ENCODE results near the gene OR4F15. TPM values are rescaled to one million over a fixed set of nuclear protein-coding genes. Genes with fewer than 3 reads are reported as not detected.

OR4F15 gene
- total and polyA plus RNA-seq, 2 donors (not counting 1 experiment from before 2014, with no cell fraction given): 0.17 TPM; not detected in 1

GRCh38 chr15:101804375-101804774, 7.6 kb upstream of the OR4F15 start:
- Histone ChIP-seq H3K9ac (ENCODE audit: insufficient read depth, low read length) (no peak overlapping the region), H3K4me1 (ENCODE audit: control insufficient read depth, extremely low read depth, insufficient read depth, low read length) (peaks cover 3% of the 10 kb centered on the region), H4K20me1 (ENCODE audit: control insufficient read depth, extremely low read depth, insufficient read depth, low read length) (no peaks in the 10 kb centered on the region), H3K79me2 (ENCODE audit: control insufficient read depth, insufficient read depth, low read length) (no peaks in the 10 kb centered on the region), H2AFZ (ENCODE audit: low read length) (no peak overlapping the region), H3K36me3 (ENCODE audit: control insufficient read depth, insufficient read depth, low read length) (no peaks in the 10 kb centered on the region), H3K9me3 (ENCODE audit: control insufficient read depth, insufficient read depth, low read depth, low read length) (no peaks in the 10 kb centered on the region), H3K27ac (ENCODE audit: insufficient read depth, low read length) (no peak overlapping the region), H3K4me3 (replicated peaks in 1 of 4; ENCODE audit: control extremely low read depth in 1 of 4, insufficient read depth in 1 of 4, low read depth in 3 of 4, low read length in 4 of 4) (no peak overlapping the region), H3K27me3 (ENCODE audit: control insufficient read depth, insufficient read depth, low read length) (no peaks in the 10 kb centered on the region), H3K4me2 (ENCODE audit: extremely low read depth, insufficient read depth, low read length) (no peak overlapping the region)
- TF ChIP-seq CTCF (conservative IDR thresholded peaks at IDR 0.05 in 1 of 2, IDR thresholded peaks at IDR 0.05 in 1 of 2; ENCODE audit: low read depth in 1 of 2, low read length in 2 of 2) (no peak), EZH2 (IDR thresholded peaks at IDR 0.05; ENCODE audit: low read length, missing control alignments) (no peak)
- no peak for DNase-seq (ENCODE audit: low read depth in 2 of 2)

DNA sequence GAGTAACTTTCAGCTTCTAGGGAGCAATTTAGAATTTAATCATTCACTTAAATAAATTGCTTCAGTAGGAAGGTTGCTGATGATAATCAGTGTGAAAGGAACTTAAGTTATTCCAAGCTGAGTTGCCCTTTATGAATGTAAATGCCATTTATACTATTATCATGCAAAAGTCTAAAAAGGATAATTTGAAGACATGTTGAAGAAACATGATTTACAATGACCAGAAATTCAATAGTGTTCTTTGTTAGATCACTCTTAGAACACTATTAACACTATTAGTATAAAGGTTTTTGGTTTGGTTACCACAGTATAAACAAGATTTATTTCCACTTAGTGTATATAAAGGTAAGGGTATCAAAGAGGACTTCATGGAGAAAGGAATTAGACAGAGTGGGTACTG, 7.1 kb upstream of the OR4F15 start:
- no peak overlapping the region for H2AFZ ChIP-seq (ENCODE audit: low read length)
- TF ChIP-seq CTCF (conservative IDR thresholded peaks at IDR 0.05 in 1 of 2, IDR thresholded peaks at IDR 0.05 in 1 of 2; ENCODE audit: low read depth in 1 of 2, low read length in 2 of 2): no peak
- no peaks in the 10 kb centered on the region for H3K79me2 ChIP-seq (ENCODE audit: control insufficient read depth, insufficient read depth, low read length)
- H3K4me2 ChIP-seq (ENCODE audit: extremely low read depth, insufficient read depth, low read length): no peak overlapping the region
- H3K9me3 ChIP-seq (ENCODE audit: control insufficient read depth, insufficient read depth, low read depth, low read length): no peaks in the 10 kb centered on the region
- H4K20me1 ChIP-seq (ENCODE audit: control insufficient read depth, extremely low read depth, insufficient read depth, low read length): no peaks in the 10 kb centered on the region
- no peaks in the 10 kb centered on the region for H3K36me3 ChIP-seq (ENCODE audit: control insufficient read depth, insufficient read depth, low read length)
- H3K9ac ChIP-seq (ENCODE audit: insufficient read depth, low read length): no peak overlapping the region
- H3K4me1 ChIP-seq (ENCODE audit: control insufficient read depth, extremely low read depth, insufficient read depth, low read length): peaks cover 3% of the 10 kb centered on the region
- no peaks in the 10 kb centered on the region for H3K27me3 ChIP-seq (ENCODE audit: control insufficient read depth, insufficient read depth, low read length)
- DNase-seq (ENCODE audit: low read depth in 2 of 2): no peak
- H3K4me3 ChIP-seq (replicated peaks in 1 of 4; ENCODE audit: control extremely low read depth in 1 of 4, insufficient read depth in 1 of 4, low read depth in 3 of 4, low read length in 4 of 4): no peak overlapping the region
- H3K27ac ChIP-seq (ENCODE audit: insufficient read depth, low read length): no peak overlapping the region

DNA sequence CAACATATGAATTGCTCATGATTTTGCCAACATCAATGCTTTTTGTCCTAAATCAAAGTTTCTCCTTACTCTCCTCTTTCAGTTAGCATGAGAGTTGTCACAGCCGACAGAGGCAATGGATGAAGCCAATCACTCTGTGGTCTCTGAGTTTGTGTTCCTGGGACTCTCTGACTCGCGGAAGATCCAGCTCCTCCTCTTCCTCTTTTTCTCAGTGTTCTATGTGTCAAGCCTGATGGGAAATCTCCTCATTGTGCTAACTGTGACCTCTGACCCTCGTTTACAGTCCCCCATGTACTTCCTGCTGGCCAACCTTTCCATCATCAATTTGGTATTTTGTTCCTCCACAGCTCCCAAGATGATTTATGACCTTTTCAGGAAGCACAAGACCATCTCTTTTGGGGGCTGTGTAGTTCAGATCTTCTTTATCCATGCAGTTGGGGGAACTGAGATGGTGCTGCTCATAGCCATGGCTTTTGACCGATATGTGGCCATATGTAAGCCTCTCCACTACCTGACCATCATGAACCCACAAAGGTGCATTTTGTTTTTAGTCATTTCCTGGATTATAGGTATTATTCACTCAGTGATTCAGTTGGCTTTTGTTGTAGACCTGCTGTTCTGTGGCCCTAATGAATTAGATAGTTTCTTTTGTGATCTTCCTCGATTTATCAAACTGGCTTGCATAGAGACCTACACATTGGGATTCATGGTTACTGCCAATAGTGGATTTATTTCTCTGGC, 6.2 kb upstream of the OR4F15 start:
- Histone ChIP-seq H3K27me3 (ENCODE audit: control insufficient read depth, insufficient read depth, low read length) (no peaks in the 10 kb centered on the region), H3K27ac (ENCODE audit: insufficient read depth, low read length) (no peak overlapping the region), H3K9me3 (ENCODE audit: control insufficient read depth, insufficient read depth, low read depth, low read length) (no peaks in the 10 kb centered on the region), H3K36me3 (ENCODE audit: control insufficient read depth, insufficient read depth, low read length) (no peaks in the 10 kb centered on the region), H4K20me1 (ENCODE audit: control insufficient read depth, extremely low read depth, insufficient read depth, low read length) (no peaks in the 10 kb centered on the region), H2AFZ (ENCODE audit: low read length) (no peak overlapping the region), H3K4me3 (replicated peaks in 1 of 4; ENCODE audit: control extremely low read depth in 1 of 4, insufficient read depth in 1 of 4, low read depth in 3 of 4, low read length in 4 of 4) (no peak overlapping the region), H3K79me2 (ENCODE audit: control insufficient read depth, insufficient read depth, low read length) (no peaks in the 10 kb centered on the region), H3K4me1 (ENCODE audit: control insufficient read depth, extremely low read depth, insufficient read depth, low read length) (peaks cover 3% of the 10 kb centered on the region), H3K9ac (ENCODE audit: insufficient read depth, low read length) (no peak overlapping the region), H3K4me2 (ENCODE audit: extremely low read depth, insufficient read depth, low read length) (no peak overlapping the region)
- TF ChIP-seq EZH2 (IDR thresholded peaks at IDR 0.05; ENCODE audit: low read length, missing control alignments) (no peak), CTCF (conservative IDR thresholded peaks at IDR 0.05 in 1 of 2, IDR thresholded peaks at IDR 0.05 in 1 of 2; ENCODE audit: low read depth in 1 of 2, low read length in 2 of 2) (no peak)
- no peak for DNase-seq (ENCODE audit: low read depth in 2 of 2)

Measured in fibroblast of lung (primary cell).